ENCODE measurements around the gene CYP2C8.
"Not testable (repeated sequence)": the region's sequence is repeated elsewhere in the genome, so short reads cannot be mapped to it uniquely, and the experiment has no call there.

DNA sequence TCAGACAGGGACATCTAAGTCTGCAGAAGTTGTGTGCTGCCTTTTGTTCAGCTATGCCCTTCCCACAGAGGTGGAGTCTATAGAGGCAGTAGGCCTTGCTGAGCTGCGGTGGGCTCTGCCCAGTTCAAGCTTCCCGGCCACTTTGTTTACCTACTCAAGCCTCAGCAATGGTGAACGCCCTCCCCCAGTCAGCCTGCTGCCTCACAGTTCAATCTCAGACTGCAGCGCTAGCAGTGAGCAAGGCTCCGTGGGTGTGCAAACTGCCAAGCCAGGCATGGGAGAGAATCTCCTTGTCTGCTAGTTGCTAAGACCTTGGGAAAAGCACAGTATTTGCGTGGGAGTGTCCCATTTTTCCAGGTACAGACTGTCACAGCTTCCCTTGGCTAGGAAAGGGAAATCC lies 41.5 kb upstream of the CYP2C8 start:
- TF ChIP-seq, protein P1, sequence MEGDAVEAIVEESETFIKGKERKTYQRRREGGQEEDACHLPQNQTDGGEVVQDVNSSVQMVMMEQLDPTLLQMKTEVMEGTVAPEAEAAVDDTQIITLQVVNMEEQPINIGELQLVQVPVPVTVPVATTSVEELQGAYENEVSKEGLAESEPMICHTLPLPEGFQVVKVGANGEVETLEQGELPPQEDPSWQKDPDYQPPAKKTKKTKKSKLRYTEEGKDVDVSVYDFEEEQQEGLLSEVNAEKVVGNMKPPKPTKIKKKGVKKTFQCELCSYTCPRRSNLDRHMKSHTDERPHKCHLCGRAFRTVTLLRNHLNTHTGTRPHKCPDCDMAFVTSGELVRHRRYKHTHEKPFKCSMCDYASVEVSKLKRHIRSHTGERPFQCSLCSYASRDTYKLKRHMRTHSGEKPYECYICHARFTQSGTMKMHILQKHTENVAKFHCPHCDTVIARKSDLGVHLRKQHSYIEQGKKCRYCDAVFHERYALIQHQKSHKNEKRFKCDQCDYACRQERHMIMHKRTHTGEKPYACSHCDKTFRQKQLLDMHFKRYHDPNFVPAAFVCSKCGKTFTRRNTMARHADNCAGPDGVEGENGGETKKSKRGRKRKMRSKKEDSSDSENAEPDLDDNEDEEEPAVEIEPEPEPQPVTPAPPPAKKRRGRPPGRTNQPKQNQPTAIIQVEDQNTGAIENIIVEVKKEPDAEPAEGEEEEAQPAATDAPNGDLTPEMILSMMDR (IDR thresholded peaks at IDR 0.05 in 4 of 5, conservative IDR thresholded peaks at IDR 0.05 in 1 of 5), result not testable (repeated sequence)
- TF ChIP-seq POLR2A (IDR thresholded peaks at IDR 0.05), result not testable (repeated sequence)

All from gastrocnemius medialis (tissue), 4 donors.